Activated T-helper 9 cell treated with anti-CD3 and anti-CD28 coated beads, Interleukin-2, amount 50 U/mL, for 16 hours (primary cell): ENCODE measurements around the gene DSCAML1.

Experiments
- DNase-seq: peaks from one replicate; pipeline ENCODE4 v3.0.0-alpha.2; 2020; ENCODE audit warnings: low read depth

The DSCAML1 gene, protein sequence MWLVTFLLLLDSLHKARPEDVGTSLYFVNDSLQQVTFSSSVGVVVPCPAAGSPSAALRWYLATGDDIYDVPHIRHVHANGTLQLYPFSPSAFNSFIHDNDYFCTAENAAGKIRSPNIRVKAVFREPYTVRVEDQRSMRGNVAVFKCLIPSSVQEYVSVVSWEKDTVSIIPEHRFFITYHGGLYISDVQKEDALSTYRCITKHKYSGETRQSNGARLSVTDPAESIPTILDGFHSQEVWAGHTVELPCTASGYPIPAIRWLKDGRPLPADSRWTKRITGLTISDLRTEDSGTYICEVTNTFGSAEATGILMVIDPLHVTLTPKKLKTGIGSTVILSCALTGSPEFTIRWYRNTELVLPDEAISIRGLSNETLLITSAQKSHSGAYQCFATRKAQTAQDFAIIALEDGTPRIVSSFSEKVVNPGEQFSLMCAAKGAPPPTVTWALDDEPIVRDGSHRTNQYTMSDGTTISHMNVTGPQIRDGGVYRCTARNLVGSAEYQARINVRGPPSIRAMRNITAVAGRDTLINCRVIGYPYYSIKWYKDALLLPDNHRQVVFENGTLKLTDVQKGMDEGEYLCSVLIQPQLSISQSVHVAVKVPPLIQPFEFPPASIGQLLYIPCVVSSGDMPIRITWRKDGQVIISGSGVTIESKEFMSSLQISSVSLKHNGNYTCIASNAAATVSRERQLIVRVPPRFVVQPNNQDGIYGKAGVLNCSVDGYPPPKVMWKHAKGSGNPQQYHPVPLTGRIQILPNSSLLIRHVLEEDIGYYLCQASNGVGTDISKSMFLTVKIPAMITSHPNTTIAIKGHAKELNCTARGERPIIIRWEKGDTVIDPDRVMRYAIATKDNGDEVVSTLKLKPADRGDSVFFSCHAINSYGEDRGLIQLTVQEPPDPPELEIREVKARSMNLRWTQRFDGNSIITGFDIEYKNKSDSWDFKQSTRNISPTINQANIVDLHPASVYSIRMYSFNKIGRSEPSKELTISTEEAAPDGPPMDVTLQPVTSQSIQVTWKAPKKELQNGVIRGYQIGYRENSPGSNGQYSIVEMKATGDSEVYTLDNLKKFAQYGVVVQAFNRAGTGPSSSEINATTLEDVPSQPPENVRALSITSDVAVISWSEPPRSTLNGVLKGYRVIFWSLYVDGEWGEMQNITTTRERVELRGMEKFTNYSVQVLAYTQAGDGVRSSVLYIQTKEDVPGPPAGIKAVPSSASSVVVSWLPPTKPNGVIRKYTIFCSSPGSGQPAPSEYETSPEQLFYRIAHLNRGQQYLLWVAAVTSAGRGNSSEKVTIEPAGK (N-terminal part only)

DNA sequence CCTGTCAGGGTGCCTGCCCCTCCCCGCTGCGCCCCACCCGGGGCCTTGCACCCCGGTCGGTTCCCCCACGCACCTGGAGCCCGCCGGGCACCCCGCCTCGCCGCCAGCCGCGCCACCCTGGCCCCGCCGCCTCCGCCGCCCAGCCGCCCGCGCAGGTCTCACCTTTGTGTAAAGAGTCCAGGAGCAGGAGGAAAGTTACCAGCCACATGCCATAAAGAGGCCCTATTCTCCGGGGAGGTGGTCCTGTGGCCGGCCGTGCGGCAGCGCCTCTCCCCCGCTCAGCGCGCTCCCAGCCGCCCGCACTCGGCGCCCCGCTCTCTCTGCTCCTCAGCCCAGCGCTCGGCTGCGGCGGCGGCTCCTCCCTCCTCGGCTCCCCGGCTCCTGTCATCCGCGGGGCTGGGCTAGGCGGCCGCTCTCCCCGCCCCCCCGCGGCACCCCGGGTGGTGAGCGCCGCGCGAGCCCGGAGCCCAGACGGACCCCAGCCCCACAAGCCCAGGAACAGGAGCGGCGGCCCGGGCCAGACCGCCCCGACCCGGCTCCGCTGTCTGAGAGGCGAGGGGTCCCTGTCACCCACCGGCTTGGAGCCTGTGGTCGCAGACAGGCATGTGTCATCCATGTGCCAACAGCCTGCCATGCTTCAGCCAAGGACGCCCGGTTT is at the start of gene DSCAML1:
TSS of gene DSCAML1 (minus strand) at position 345 of the 658 bp plus-strand sequence. CDS start at position 208, 137 bp downstream.
- no peak for DNase-seq

DNA sequence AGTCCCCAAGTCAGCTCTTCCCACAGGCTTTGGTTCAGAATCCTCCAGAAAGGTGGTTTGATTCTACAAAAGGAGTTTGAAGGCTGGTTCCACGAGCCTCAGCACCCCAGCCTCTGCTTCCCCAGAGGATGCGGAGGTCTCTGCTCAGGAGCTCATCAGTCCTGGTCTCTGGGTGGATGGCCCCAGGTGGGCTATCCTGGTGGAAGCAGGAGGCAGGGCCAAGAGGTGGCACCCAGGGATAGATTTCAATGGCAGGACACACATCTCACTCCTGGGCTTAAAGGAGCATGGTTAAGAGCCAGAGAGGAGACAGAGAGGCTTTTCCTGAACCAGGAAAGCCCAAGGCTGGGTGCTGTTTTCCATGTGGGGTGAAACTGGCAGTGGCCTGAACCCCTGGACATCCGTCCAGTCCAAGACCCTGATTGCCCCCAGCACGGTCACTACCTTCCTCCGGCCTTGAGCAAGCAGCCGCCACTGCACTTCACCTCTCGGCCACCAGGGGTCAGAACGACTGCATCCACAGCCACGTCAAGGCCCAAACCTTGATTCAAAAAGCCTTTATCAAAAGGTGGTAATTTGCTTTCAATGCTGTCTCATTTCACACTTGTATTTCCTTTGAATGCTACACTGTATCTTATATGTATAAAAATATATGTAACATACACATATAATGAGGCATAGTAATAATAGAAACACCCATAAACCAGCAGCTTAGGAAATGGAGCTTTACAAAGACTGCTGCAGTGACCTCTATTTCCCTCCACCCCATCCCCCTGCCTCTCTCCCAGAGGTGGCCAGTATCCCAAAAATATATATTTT is 46.9 kb upstream of the DSCAML1 start:
- DNase-seq, result peak; percentile 72

DNA sequence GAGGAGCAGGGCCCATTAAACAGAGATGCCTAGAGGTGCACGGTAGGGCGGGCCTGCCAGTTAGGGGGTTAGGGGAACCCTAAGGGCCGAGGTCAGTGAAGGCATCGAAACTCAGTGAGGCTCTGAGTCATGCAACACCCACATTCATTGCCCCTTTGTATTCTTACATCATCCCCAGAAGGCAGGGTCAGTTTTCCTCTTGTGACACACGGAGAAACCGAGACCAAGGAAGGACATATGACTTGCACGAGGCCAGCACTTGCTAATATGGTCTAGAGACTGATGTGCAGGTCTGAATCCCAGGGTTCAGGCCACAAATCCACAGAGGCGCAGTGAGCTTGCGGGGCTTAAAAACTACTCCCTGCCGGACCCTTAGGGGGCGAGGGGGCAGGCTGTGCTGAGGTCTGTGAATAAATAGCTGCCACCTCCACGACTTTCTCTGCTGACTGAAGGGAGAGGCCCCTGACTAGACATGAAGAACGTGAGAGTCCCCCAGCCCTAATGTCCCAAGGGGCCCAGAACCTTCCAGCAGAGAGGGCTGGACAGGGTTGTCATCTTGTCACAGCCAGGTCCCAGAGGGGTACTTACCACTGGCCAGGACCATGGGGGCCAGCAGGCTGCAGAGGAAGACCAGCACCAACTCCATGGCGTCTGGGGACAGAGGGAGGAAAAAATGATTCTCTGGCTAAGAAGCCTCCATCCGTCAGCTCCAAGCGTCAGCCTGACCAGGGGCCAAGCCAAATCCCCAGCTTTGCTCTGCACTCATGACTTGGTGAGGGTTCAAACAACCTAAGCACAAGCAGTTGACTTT is 45.3 kb upstream of the DSCAML1 start:
- DNase-seq, result no peak

DNA sequence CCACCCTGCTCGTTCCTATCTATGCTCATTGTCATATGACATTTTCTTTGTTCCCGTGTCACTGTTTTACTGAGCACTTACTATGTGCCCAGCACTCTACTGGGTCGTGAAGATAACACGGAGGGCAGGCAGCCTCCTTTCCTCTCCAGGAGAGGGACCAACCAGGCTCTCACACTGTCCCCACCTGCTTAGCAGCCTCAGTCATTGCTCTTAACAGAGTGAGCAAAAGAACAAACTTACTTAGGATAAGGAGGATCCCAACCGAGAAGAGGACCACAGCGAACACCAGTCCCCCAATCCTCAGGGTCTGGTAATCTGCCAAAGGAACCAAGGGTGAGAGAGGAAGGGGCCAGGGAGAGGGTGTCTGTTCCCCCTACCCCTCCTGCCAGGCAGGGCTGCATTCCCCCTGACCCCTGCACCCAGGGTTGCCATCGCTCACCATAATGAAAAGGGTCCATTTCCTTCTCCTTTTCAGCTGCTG is 44.6 kb upstream of the DSCAML1 start:
- DNase-seq, result no peak

DNA sequence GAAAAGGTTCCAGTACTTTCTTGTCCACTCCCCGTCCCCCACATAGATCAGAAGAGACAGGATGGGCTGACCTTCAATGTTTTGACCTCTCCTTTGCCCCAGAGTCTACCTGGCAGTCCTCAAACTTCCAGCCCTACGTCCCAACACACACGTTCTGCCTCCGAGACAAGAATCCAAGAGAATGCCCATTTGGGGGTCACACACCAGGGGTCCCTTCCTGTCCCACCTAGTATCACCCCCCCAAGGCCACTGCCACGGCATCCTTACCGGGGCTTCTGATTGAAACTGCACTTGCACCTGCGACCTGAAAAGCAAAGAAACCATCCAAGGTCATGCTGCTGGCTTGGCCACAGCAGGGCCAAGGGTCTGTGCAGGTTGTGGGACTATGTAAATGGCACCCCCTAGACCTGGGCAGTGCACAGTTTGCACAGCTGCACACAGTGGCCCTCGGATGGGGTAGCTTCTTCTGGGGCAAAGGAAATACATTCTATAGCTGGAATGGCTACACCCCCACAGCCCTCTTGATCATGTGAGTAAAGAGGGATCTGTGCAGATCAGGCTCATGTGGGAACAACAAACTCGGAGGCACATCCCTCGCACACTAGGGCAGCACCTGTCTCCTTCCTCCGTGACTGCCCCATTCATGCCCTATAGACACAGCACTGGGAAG is 44.0 kb upstream of the DSCAML1 start:
- no peak for DNase-seq

DNA sequence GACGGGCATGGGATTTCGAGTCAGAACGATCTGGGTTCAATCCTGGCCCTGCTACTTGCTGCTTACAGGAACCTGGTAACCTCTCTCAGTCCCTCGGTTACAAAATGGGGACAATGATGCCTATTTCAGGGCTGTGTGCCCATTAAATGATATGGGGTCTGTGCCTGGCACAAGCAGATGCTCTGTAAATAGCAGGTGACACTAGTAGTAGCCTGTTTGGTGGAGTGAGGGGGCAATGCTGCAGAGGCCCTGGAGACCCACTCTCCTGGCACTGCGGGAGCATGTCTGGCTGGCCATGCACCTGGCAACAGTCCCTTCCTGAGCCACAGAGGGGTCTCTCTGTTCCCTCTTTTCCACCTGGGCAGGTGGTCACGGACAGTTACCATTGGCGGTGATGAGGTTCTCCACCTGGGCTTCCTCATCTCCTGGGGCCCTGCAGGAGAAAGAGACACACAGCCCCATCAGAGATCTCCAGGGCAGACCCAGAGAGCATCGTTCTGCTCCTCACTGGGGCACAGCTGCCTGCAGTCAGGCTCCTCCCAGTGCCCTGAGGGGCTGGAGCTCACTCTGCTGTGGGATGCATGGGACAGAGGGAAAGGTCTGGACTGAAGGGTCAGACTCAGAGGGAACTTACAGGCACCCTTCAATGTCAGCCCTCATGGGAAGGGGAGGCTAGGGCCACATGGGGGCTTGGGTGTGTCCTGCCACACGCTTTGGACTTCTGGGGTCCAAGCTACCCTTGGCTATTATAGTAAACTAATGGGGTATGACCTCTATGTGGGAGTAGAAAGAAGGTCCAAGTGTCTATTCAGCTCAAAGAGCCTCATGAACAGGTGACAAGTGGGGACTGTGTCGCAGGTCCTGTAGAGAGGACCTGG is 43.2 kb upstream of the DSCAML1 start:
- DNase-seq, result no peak

DNA sequence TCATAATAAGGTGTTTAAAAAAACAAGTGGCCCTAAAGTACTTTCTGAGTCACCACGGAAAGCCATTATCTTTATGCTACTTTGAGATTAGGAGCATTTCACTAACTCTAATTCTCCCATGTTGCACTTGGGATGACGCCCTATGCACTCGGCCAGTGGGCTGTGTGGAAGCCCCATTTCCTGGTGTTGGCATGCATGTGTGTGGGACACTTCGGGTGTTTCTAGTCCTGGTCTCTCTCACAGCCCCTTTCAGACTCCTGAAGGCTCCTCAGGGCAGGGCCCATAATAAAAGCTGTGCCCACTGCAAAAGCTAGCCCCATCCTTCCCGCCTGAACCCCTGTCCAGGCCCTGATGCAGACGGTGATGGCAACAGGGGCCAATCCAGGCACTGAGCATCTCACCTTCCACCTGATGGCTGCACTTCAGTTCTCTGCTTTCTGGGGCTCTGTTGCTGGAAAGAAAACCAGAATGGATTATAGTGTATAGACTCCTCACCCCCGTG is 42.4 kb upstream of the DSCAML1 start:
- DNase-seq, result no peak

DNA sequence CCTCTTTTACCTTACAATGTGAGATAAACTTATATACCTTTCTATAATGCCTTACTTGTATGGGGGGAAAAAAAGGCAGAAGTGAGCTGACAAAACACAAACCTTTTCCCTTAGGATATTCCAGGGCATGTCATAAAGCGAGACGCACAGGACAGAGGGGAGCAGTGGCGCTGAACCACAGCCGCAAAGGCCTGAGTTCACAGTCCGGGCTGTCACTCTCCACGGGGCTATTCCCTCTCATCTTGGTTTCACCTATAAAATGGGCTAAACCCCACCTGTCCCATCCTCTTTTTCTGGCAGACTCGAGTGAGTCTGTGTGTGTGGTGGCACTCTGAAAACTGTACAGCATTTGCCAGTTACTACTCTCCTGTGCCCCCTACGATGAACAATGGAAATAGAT is 41.9 kb upstream of the DSCAML1 start:
- DNase-seq, result no peak

DNA sequence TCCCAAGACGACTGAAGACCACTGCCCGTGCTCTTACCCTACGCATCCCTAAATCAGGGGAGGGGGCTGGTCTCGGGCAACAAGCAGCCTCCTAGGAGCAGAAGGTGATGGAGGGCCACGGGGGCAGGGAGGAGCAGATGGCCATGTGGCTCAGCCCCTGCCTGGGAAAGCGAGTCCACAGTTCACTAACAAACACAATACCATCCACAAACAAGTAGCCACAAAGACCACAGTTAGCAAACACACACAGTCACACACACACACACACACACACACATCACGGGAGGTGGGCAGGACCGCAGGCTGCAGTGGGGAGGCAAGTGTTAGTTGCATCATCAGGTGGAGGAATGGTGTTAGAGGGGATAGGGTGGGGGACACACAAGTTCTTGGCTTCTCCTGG is 40.8 kb upstream of the DSCAML1 start:
- no peak for DNase-seq

DNA sequence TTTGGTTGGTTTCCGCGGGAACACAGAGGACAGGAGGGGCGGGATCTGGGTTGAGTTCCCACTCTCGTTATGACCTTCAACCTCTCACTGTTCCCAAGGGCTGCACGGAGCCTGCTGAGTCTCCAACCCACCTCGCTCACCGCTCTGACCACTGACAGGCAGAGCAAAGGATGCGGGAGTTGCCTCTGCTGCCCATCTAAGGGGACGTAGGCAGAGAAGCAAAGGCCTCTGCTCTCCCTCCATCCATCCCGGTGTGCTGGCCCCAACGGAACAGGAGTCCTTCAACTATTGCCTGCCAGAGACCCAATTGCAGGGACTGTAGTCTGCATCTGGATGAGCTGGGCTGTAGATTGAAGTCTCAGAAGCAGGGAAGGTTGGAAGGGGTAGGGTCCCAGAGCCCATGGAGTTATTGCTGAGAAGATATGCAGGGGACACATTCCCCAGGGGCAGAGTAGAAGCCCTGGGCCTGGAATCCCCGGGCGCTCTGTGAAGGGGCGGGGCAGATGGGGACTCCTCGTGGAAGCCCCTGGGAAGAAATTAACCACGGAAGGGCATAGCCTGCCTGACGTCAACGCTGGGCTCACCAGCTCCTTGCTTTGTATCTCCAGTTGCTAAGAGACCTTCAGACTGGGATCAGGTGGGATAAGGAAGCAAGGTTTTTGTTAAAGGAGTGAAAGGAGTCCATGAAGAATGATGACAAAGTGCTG is 40.2 kb upstream of the DSCAML1 start:
- DNase-seq, result no peak

DNA sequence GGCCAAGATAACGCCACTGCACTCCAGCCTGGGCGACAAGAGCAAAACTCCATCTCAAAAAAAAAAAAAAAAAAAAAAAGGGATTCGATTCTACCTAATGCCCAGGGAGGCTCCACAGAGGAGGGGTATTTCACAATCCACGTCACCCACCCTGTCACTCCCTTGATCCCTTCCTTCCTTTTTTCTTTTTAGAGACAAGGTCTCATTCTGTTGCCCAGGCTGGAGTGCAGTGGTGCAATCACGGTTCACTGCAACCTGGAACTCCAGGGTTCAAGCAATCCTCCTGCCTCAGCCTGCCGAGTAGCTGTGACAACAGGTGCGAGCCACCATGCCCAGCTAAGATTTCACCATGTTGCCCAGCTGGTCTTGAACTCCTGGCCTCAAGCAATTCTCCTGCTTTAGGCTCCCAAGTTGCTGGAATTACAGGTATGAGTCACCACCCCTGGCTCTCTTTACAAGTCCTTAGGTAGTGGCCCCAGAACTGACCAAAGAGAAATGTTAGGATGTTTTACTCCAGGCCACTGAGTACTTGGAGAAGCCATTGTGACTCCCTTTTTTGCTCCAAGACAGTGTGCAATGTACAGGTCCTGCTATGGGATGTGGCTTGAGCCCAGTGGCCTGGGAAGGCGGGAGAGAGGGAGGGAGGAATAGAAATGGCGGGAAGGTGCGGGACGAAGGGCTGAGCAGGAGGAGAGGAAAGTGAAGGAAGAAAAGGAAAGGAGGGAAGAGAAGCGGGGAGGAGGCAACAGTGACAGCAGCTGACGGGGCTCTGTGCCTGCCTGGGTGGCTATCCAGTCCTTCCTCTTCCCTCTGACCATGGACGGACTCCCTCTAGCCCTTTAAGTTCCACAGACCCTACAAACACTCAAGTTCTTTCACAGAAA is 39.3 kb upstream of the DSCAML1 start:
- DNase-seq, result no peak

DNA sequence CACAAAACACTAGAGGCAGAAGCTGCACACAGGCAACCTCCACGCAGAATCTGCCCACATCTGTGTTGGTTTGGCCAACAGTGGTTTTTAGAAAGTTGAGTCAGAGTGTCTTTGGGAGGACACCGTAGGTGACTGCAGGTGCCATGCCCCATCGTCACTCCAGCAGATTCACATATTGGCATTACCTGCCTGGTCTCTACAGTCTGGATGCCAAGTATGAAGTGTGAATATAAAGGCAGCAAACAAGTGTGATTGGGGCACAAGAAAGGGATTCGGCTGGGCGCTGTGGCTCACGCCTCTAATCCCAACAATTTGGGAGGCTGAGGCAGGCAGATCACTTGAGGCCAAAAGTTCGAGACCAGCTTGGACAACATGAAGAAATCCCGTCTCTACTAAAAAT is 38.6 kb upstream of the DSCAML1 start:
- no peak for DNase-seq

DNA sequence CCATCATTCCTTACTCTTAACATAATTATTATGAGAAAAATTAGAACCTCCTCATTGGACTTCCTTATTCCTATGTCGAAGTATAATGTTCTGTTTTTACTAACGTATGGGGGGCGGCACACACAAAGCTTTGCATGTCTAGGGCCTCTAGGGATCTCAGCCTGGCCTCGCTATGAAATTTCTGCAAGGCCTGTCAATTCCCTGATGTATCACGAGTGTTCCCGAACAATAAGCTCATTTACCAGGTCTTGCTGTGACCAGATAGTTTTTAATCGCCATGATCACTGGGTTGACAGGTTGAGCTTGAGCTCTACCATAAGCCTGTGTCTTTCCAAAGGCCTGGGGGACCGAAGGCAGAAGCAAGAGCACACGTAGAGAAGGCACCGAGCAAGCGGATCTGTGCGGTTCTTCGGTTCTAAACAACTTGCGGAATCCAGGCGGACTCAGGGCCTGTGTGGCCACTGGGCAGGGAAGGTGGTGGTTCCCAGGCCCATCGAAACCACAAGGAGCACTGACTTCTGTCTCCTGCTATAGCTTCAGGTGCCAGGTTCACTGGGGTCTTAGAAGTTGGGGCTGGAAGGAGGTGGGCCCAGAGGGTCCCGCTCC is 37.9 kb upstream of the DSCAML1 start:
- DNase-seq, result no peak

DNA sequence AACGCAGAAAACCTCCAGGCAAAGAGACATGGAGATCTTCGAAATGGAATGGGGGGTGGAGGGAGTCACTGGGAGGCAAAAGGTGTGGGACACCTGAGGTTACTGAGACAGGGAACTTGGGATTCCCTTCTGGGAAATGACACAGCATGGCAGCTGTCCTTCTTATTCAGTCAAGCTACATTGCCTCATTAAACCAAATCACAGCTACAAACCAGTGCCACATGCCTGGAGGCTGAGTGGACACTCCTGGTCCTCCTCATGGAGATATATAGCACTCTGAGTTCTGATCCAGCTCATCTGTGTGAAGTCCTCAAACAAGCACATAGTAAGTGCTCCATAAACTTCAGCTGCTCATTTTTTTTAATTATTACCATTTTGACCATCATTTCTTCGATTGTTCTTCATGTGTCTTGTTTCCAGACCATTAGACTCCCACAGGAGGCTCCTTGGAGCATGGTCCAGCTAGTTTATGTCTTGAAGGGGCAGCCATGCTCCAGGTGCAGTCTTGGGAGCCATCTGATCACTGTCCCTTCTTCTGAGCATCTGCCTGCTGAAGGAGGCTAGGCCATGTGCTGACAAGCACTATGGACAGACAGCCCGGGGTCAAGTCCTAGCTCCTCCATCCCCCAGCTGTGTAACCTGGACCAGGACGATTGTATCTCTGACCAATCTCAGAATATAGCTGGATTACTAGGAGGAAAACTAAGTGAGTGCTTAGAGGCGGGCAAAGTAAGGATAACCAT is 37.2 kb upstream of the DSCAML1 start:
- no peak for DNase-seq

DNA sequence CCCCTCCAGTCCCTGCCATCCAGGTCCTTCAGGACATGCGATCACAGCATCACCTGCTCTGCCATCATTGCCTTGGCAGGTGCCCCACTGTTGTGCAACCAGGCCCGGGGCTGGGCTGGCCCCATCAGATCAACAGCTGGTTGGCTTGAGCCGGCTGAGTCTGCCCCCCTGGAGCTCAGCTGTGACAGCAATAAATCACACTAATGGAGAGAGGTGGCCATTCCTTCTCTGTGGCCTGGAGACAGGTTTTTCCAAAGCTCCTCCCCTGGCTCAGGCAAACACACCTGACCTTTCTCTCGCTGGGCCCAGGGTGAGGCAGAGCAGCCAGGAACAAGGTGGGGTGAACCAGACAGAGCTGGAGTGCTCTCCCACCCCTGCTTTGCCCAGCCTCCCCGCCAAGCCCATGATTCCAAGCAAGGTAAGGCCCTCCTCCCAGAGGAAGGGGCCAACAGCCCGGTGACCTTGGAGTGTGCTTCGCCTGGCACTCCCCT is 36.4 kb upstream of the DSCAML1 start:
- DNase-seq, result no peak
